MM.1S (cell line): ENCODE data around the gene AHCYL2.

Experiments used
- CTCF ChIP-seq: fragments of 300-600 bp; sonication (generic); IDR thresholded peaks from 2 replicates; pipeline ENCODE4 v1.5.1; 2016; ENCODE audit warnings: antibody characterized with exemption, low read length, mixed read lengths
- EZH2 ChIP-seq: fragments of 300-600 bp; sonication (generic); optimal IDR thresholded peaks from 2 replicates; pipeline ENCODE3; 2017; ENCODE audit warnings: low read depth, mild to moderate bottlenecking, antibody characterized with exemption, low read length, mixed read lengths

GRCh38 chr7:129263168-129263567, 38.3 kb downstream of the AHCYL2 start:
- TF ChIP-seq CTCF (no peak), EZH2 (no peak)
